IMR-90 (cell line): ENCODE results near the gene NR1H2. TPM values are rescaled to one million over a fixed set of nuclear protein-coding genes. Genes with fewer than 3 reads are reported as not detected.

Experiments
- ATAC-seq: fragments of 200-7000 bp; cut with Tn5 transposase; 2 replicates; pipeline ENCODE4 v1.9.1; 2020; ENCODE audit warnings: low read depth, mild to moderate bottlenecking, moderate library complexity
- BruUV-seq: library from RNA; stranded (reverse); fragments of 400-500 nt; replicated peaks from 2 replicates; lab custom pipeline; 2021; lab: Mats Ljungman, UMichigan
- CTCF ChIA-PET: fragments of 300-600 bp; formaldehyde crosslinking; extraction: SDS; loops from one replicate; lab custom pipeline; 2021; ENCODE audit warnings: antibody characterized with exemption; lab: Yijun Ruan, JAX
- POLR2A ChIA-PET: fragments of 300-600 bp; sonication (Branson Sonifier 250); formaldehyde crosslinking; loops from one replicate; lab custom pipeline; 2022; ENCODE audit warnings: antibody characterized with exemption; ENCODE audit not compliant: unreplicated experiment; lab: Charles Lee
- DNase-seq: peaks from one replicate; pipeline ENCODE4 v3.0.0; 2013
- H2AFZ ChIP-seq: replicated peaks from 2 replicates; pipeline ENCODE3; 2013; ENCODE audit warnings: low read length, mild to moderate bottlenecking; ENCODE audit not compliant: poor library complexity
- H2AK5ac ChIP-seq: 2 replicates; pipeline ENCODE4 v1.6.1; 2013; ENCODE audit warnings: low read depth, low read length, inconsistent platforms
- H2AK9ac ChIP-seq: replicated peaks from 2 replicates; pipeline ENCODE3; 2013; ENCODE audit warnings: mild to moderate bottlenecking, low read depth, low read length, moderate library complexity; ENCODE audit not compliant: poor library complexity
- H2BK120ac ChIP-seq: 2 replicates; pipeline ENCODE4 v1.6.1; 2013; ENCODE audit warnings: low read depth, low read length, inconsistent platforms
- H2BK15ac ChIP-seq: 3 replicates; pipeline ENCODE4 v1.6.1; 2013; ENCODE audit warnings: low read depth, low read length, inconsistent platforms
- H2BK20ac ChIP-seq: 2 replicates; pipeline ENCODE4 v1.6.1; 2013; ENCODE audit warnings: low read depth, mild to moderate bottlenecking, inconsistent platforms, low read length, moderate library complexity
- H2BK5ac ChIP-seq: 2 replicates; pipeline ENCODE4 v1.6.1; 2013; ENCODE audit warnings: mild to moderate bottlenecking, low read depth, low read length, inconsistent platforms; ENCODE audit not compliant: poor library complexity, severe bottlenecking
- H3K14ac ChIP-seq: replicated peaks from 2 replicates; pipeline ENCODE4 v1.6.1; 2013; ENCODE audit warnings: low read depth, low read length, inconsistent platforms
- H3K18ac ChIP-seq: 2 replicates; pipeline ENCODE4 v1.6.1; 2013; ENCODE audit warnings: low read depth, low read length, control low read depth
- H3K23ac ChIP-seq: 2 replicates; pipeline ENCODE4 v1.6.1; 2013; ENCODE audit warnings: low read depth, low read length, inconsistent platforms
- H3K27ac ChIP-seq: 2 replicates; pipeline ENCODE4 v1.5.1; 2013; ENCODE audit warnings: mild to moderate bottlenecking, control low read depth, low read length; ENCODE audit not compliant: insufficient read depth
- H3K27me3 ChIP-seq: 2 replicates; pipeline ENCODE4 v1.6.1; 2013; ENCODE audit warnings: low read length; ENCODE audit not compliant: control insufficient read depth, insufficient read depth
- H3K36me3 ChIP-seq: 2 replicates; pipeline ENCODE4 v1.6.1; 2013; ENCODE audit warnings: low read length, mixed read lengths; ENCODE audit not compliant: control insufficient read depth, insufficient read depth
- H3K4ac ChIP-seq: 2 replicates; pipeline ENCODE4 v1.6.1; 2013; ENCODE audit warnings: low read depth, low read length, inconsistent platforms
- H3K4me1 ChIP-seq: 2 replicates; pipeline ENCODE4 v1.6.1; 2013; ENCODE audit warnings: low read length, mixed read lengths; ENCODE audit not compliant: control insufficient read depth, insufficient read depth
- H3K4me2 ChIP-seq: 2 replicates; pipeline ENCODE4 v1.6.1; 2013; ENCODE audit warnings: low read depth, mild to moderate bottlenecking, control low read depth, low read length, moderate library complexity
- H3K4me3 ChIP-seq: 2 replicates; pipeline ENCODE4 v1.5.1; 2013; ENCODE audit warnings: low read depth, mild to moderate bottlenecking, control low read depth, low read length, moderate library complexity; ENCODE audit not compliant: insufficient read depth
- H3K56ac ChIP-seq: 2 replicates; pipeline ENCODE4 v1.6.1; 2013; ENCODE audit warnings: low read length, inconsistent platforms; ENCODE audit not compliant: insufficient read depth; ENCODE audit errors: extremely low read depth
- H3K79me1 ChIP-seq, 2 experiments: 2 replicates each; pipeline ENCODE4 v1.6.1; 2013; ENCODE audit warnings: low read length in 2 of 2, inconsistent platforms in 1 of 2, low read depth in 1 of 2
- H3K9ac ChIP-seq: 2 replicates; pipeline ENCODE4 v1.6.1; 2013; ENCODE audit warnings: low read depth, low read length, control low read depth
- H3K9me1 ChIP-seq: 2 replicates; pipeline ENCODE4 v1.6.1; 2013; ENCODE audit warnings: low read length, inconsistent platforms; ENCODE audit not compliant: insufficient read depth
- H3K9me3 ChIP-seq: 2 replicates; pipeline ENCODE4 v1.6.1; 2013; ENCODE audit warnings: low read length; ENCODE audit not compliant: control insufficient read depth, insufficient read depth
- H4K20me1 ChIP-seq: 2 replicates; pipeline ENCODE4 v1.6.1; 2013; ENCODE audit warnings: low read length, inconsistent platforms; ENCODE audit not compliant: insufficient read depth
- H4K5ac ChIP-seq: 2 replicates; pipeline ENCODE4 v1.6.1; 2013; ENCODE audit warnings: mild to moderate bottlenecking, low read depth, low read length, control low read depth
- H4K8ac ChIP-seq, 2 experiments: 2 replicates each; pipeline ENCODE4 v1.6.1; 2013; ENCODE audit warnings: low read depth in 2 of 2, low read length in 2 of 2, control low read depth in 1 of 2, inconsistent platforms in 1 of 2
- H4K91ac ChIP-seq: 2 replicates; pipeline ENCODE4 v1.6.1; 2013; ENCODE audit warnings: low read depth, low read length, inconsistent platforms; ENCODE audit not compliant: insufficient read depth
- BHLHE40 ChIP-seq: fragments of 150-350 bp; IDR thresholded peaks from 2 replicates; pipeline ENCODE4 v1.6.1; 2016; ENCODE audit warnings: mild to moderate bottlenecking, low read depth, low read length
- CEBPB ChIP-seq: IDR thresholded peaks from 2 replicates; pipeline ENCODE4 v1.6.1; 2012; ENCODE audit warnings: low read depth, low read length, improper control_type of control experiment
- CHD1 ChIP-seq: IDR thresholded peaks from 2 replicates; pipeline ENCODE4 v1.6.1; 2012; ENCODE audit warnings: low read depth, low read length, improper control_type of control experiment
- CTCF ChIP-seq: conservative IDR thresholded peaks from 2 replicates; pipeline ENCODE4 v1.5.1; 2012; ENCODE audit warnings: mild to moderate bottlenecking, low read depth, low read length, improper control_type of control experiment
- FOS ChIP-seq: fragments of 150-350 bp; IDR thresholded peaks from 2 replicates; pipeline ENCODE4 v1.6.1; 2016; ENCODE audit warnings: low read depth, low read length
- MAZ ChIP-seq: IDR thresholded peaks from 2 replicates; pipeline ENCODE4 v1.6.1; 2012; ENCODE audit warnings: low read depth, mild to moderate bottlenecking, low read length, improper control_type of control experiment, moderate library complexity, borderline replicate concordance
- MXI1 ChIP-seq: IDR thresholded peaks from 2 replicates; pipeline ENCODE4 v1.6.1; 2012; ENCODE audit warnings: low read depth, mild to moderate bottlenecking, low read length, moderate library complexity, borderline replicate concordance
- POLR2A ChIP-seq: IDR thresholded peaks from 2 replicates; pipeline ENCODE4 v1.6.1; 2012; ENCODE audit warnings: mild to moderate bottlenecking, low read depth, low read length
- RAD21 ChIP-seq: IDR thresholded peaks from 2 replicates; pipeline ENCODE4 v1.6.1; 2012; ENCODE audit warnings: low read length, improper control_type of control experiment
- RCOR1 ChIP-seq: IDR thresholded peaks from 2 replicates; pipeline ENCODE4 v1.6.1; 2012; ENCODE audit warnings: mild to moderate bottlenecking, low read length, improper control_type of control experiment; ENCODE audit not compliant: insufficient replicate concordance
- RFX5 ChIP-seq: IDR thresholded peaks from 2 replicates; pipeline ENCODE4 v1.8.0; 2012; ENCODE audit warnings: low read depth, mild to moderate bottlenecking, low read length, moderate library complexity
- SMC3 ChIP-seq: fragments of 150-350 bp; IDR thresholded peaks from 2 replicates; pipeline ENCODE4 v1.6.1; 2016; ENCODE audit warnings: low read depth, mild to moderate bottlenecking, antibody characterized with exemption, low read length, moderate library complexity
- WGBS, 2 experiments: methylation state at CpG; one replicate each; pipeline versions ENCODE4 v1.1.5 to v1.1.7; 2013; ENCODE audit warnings: missing lambda C conversion rate in 2 of 2; ENCODE audit not compliant: insufficient read length in 1 of 2; ENCODE audit errors: extremely low coverage in 2 of 2; 5-methylcytosine and 5-hydroxymethylcytosine counted together
- dilution Hi-C: fragments of 300-500 bp; cut with HindIII; formaldehyde crosslinking; loops from one replicate; pipeline ENCODE4 v1.14.3; 2018; ENCODE audit warnings: low sequenced_read_pairs; ENCODE audit not compliant: unreplicated experiment
- in situ Hi-C: fragments of 300-500 bp; cut with MboI; formaldehyde crosslinking; loops from 3 replicates; pipeline ENCODE4 v1.14.3; 2019; ENCODE audit warnings: low sequenced_read_pairs, inconsistent platforms, mixed read lengths
- intact Hi-C: fragments of 100-400 bp; cut with micrococcal nuclease; formaldehyde crosslinking; loops from 2 replicates; pipeline ENCODE4 v1.10.0; 2022
- polyA plus RNA-seq, 3 experiments: library from polyadenylated mRNA; depleted of rRNA; stranded (reverse); fragments of >200 nt; gene quantifications; 2 replicates each; pipeline ENCODE4 v1.2.3, GENCODE V29; 2012; ENCODE audit warnings: low replicate concordance in 1 of 3
- total RNA-seq: library from RNA; depleted of rRNA; stranded (reverse); fragments of >200 nt; gene quantifications from 2 replicates; pipeline ENCODE4 v1.2.3, GENCODE V29; 2012
- TF ChIP-seq, protein P1 (sequence below): fragments of 150-350 bp; IDR thresholded peaks from 2 replicates; pipeline ENCODE4 v1.6.1; 2017; ENCODE audit warnings: mild to moderate bottlenecking, antibody characterized with exemption, low read length, low read depth
- TF ChIP-seq, protein P2 (sequence below): fragments of 150-350 bp; IDR thresholded peaks from 2 replicates; pipeline ENCODE4 v1.6.1; 2016; ENCODE audit warnings: low read depth, mild to moderate bottlenecking, low read length, moderate library complexity, borderline replicate concordance

NR1H2 gene
- total and polyA plus RNA-seq, 2 of the 4 experiments (the other 2 are of a cell fraction): 37.8 to 48.4 TPM

GRCh38 chr19:50365434-50366306, 10.6 kb upstream of the NR1H2 start, which contains the start of gene NAPSA:
NAPSA (minus strand) TSS chr19:50365639; CDS start chr19:50365621, 18 bp downstream.
- Histone ChIP-seq H2BK120ac (no peak within 1 kb of the TSS), H2BK15ac (no peak within 1 kb of the TSS), H3K9me1 (no peaks in the 10 kb centered on the region), H3K9me3 (no peaks in the 10 kb centered on the region), H3K4ac (no peak within 1 kb of the TSS), H3K23ac (no peak within 1 kb of the TSS), H3K18ac (no peak within 1 kb of the TSS), H4K5ac (no peak within 1 kb of the TSS), H3K36me3 (no peaks in the 10 kb centered on the region), H3K27me3 (peaks cover 3% of the 10 kb centered on the region; the same call in 1 of the 2 replicates), H3K56ac (no peak within 1 kb of the TSS), H3K27ac (no peak within 1 kb of the TSS), H2BK20ac (no peak within 1 kb of the TSS), H2AK9ac (no peak within 1 kb of the TSS), H3K79me1 (no peaks in the 10 kb centered on the region), H3K9ac (no peak within 1 kb of the TSS), H4K8ac (no peak within 1 kb of the TSS), H2AFZ (peak within 1 kb of the TSS; percentile 63), H3K14ac (no peak within 1 kb of the TSS), H3K4me2 (no peak within 1 kb of the TSS), H4K20me1 (no peaks in the 10 kb centered on the region), H3K4me3 (no peak within 1 kb of the TSS), H4K91ac (no peak within 1 kb of the TSS), H2BK5ac (no peak within 1 kb of the TSS), H3K4me1 (no peaks in the 10 kb centered on the region), H2AK5ac (no peak within 1 kb of the TSS)
- no TSS peak for BruUV-seq
- CTCF ChIA-PET: interaction anchor here (0.6 kb wide), 1 partner anchor 100 kb away, joined by 7 read pairs; no protein-coding TSS in a partner anchor
- DNase-seq (no peak), ATAC-seq (no peak)
- in situ Hi-C loops: loop anchor here (5.0 to 10.0 kb wide), 3 partner anchors 97 to 559 kb away; no protein-coding TSS in a partner anchor
- dilution Hi-C loops: no loop called here
- intact Hi-C loops: loop anchor here (5.0 kb wide), 1 partner anchor 112 kb away; the partner anchor contains the start of genes EMC10 and GARIN5A
- POLR2A ChIA-PET: no interaction called here
- no CpG with 5 or more reads among the region's 11 CpGs for WGBS, 2 experiments
- TF ChIP-seq MXI1: no peak
- no peak for TF ChIP-seq CTCF
- no peak for TF ChIP-seq FOS
- no peak for TF ChIP-seq CHD1
- TF ChIP-seq RAD21: no peak
- TF ChIP-seq SMC3: no peak
- no peak for TF ChIP-seq POLR2A
- TF ChIP-seq, protein P1, sequence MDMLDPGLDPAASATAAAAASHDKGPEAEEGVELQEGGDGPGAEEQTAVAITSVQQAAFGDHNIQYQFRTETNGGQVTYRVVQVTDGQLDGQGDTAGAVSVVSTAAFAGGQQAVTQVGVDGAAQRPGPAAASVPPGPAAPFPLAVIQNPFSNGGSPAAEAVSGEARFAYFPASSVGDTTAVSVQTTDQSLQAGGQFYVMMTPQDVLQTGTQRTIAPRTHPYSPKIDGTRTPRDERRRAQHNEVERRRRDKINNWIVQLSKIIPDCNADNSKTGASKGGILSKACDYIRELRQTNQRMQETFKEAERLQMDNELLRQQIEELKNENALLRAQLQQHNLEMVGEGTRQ: no peak
- TF ChIP-seq CEBPB: no peak
- no peak for TF ChIP-seq BHLHE40
- TF ChIP-seq MAZ: no peak
- no peak for TF ChIP-seq RFX5
- no peak for TF ChIP-seq RCOR1
- TF ChIP-seq, protein P2, sequence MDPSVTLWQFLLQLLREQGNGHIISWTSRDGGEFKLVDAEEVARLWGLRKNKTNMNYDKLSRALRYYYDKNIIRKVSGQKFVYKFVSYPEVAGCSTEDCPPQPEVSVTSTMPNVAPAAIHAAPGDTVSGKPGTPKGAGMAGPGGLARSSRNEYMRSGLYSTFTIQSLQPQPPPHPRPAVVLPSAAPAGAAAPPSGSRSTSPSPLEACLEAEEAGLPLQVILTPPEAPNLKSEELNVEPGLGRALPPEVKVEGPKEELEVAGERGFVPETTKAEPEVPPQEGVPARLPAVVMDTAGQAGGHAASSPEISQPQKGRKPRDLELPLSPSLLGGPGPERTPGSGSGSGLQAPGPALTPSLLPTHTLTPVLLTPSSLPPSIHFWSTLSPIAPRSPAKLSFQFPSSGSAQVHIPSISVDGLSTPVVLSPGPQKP: no peak
